HCT116 (cell line): ENCODE data around the gene ARAP1. TPM values are rescaled to one million over a fixed set of nuclear protein-coding genes. Genes with fewer than 3 reads are reported as not detected.

Experiments
- ATAC-seq: fragments of 200-7000 bp; cut with Tn5 transposase; 2 replicates; pipeline ENCODE4 v1.9.1; 2020; ENCODE audit warnings: mild to moderate bottlenecking, moderate library complexity
- BruUV-seq: library from RNA; stranded (reverse); fragments of 400-500 nt; replicated peaks from 2 replicates; lab custom pipeline; 2021; lab: Mats Ljungman, UMichigan
- CTCF ChIA-PET: fragments of 300-600 bp; sonication (Branson Sonifier 250); formaldehyde crosslinking; loops from one replicate; lab custom pipeline; 2021; ENCODE audit warnings: antibody characterized with exemption; lab: Charles Lee
- POLR2A ChIA-PET: fragments of 300-600, 350-600 bp; sonication (Branson Sonifier 250); formaldehyde crosslinking; loops from one replicate; lab custom pipeline; 2021; ENCODE audit warnings: antibody characterized with exemption; lab: Charles Lee
- RAD21 ChIA-PET, 2 experiments: fragments of 300-600 bp; sonication (Branson Sonifier 250); formaldehyde crosslinking; loops; one replicate each; lab custom pipeline; 2023; ENCODE audit warnings: low total read pairs in 2 of 2; ENCODE audit not compliant: uncharacterized antibody in 2 of 2, unreplicated experiment in 2 of 2, low non-redundant PET in 1 of 2; lab: Charles Lee
- DNase-seq: peaks from one replicate; pipeline ENCODE4 v3.0.0-alpha.2; 2010; ENCODE audit warnings: low read depth, low spot score
- H2AFZ ChIP-seq: fragments of 200-600 bp; shearing (Covaris generic), sonication (generic); 2 replicates; pipeline ENCODE4 v1.6.1; 2017; ENCODE audit warnings: low read depth, mixed run types, mixed read lengths, antibody characterized with exemption, low read length; ENCODE audit not compliant: poor library complexity, severe bottlenecking
- H3K27ac ChIP-seq: 2 replicates; pipeline ENCODE4 v1.5.1; 2012; ENCODE audit warnings: low read depth, low read length
- H3K27me3 ChIP-seq: fragments of 200-600 bp; sonication (generic); 2 replicates; pipeline ENCODE4 v1.6.1; 2016; ENCODE audit warnings: mixed run types, low read length, mixed read lengths; ENCODE audit not compliant: insufficient read depth
- H3K36me3 ChIP-seq, 2 experiments: fragments of 200-500 bp in 1 of 2; fragments of 200-600 bp in 1 of 2; sonication (Bioruptor generic) in 1 of 2; sonication (generic) in 1 of 2; 2 replicates each; pipeline versions ENCODE4 v1.5.1 to v1.6.1; 2014 to 2016; ENCODE audit warnings: low read length in 2 of 2, inconsistent platforms in 1 of 2, mixed read lengths in 1 of 2, mixed run types in 1 of 2; ENCODE audit not compliant: insufficient read depth in 2 of 2, control insufficient read depth in 1 of 2
- H3K4me1 ChIP-seq, 2 experiments: fragments of 200-600 bp in 1 of 2; sonication (generic) in 1 of 2; 2 replicates each; pipeline versions ENCODE4 v1.5.1 to v1.6.1; 2012 to 2017; ENCODE audit warnings: low read length in 2 of 2, inconsistent platforms in 1 of 2, mild to moderate bottlenecking in 1 of 2, mixed read lengths in 1 of 2, mixed run types in 1 of 2, moderate library complexity in 1 of 2; ENCODE audit not compliant: insufficient read depth in 2 of 2, control insufficient read depth in 1 of 2
- H3K4me2 ChIP-seq: fragments of 200-600 bp; sonication (generic); 2 replicates; pipeline ENCODE4 v1.6.1; 2017; ENCODE audit warnings: mixed run types, low read length, mixed read lengths
- H3K4me3 ChIP-seq, 2 experiments: fragments of 200-600 bp in 1 of 2; sonication (generic) in 1 of 2; replicated peaks in 1 of 2; 2 replicates each; pipeline ENCODE4 v1.5.1; 2011 to 2016; ENCODE audit warnings: low read length in 2 of 2, control low read depth in 1 of 2, low read depth in 1 of 2, mild to moderate bottlenecking in 1 of 2, mixed read lengths in 1 of 2, mixed run types in 1 of 2
- H3K79me2 ChIP-seq: fragments of 200-600 bp; sonication (generic); 2 replicates; pipeline ENCODE4 v1.6.1; 2017; ENCODE audit warnings: mild to moderate bottlenecking, mixed run types, low read length, moderate library complexity, mixed read lengths; ENCODE audit not compliant: insufficient read depth
- H3K9ac ChIP-seq: fragments of 200-600 bp; sonication (generic); 2 replicates; pipeline ENCODE4 v1.6.1; 2016; ENCODE audit warnings: low read length, mixed read lengths
- H3K9me2 ChIP-seq: fragments of 200-600 bp; sonication (generic), shearing (Covaris generic); 2 replicates; pipeline ENCODE4 v1.6.1; 2017; ENCODE audit warnings: mixed run types, mild to moderate bottlenecking, moderate library complexity; ENCODE audit not compliant: insufficient read depth
- H3K9me3 ChIP-seq, 2 experiments: fragments of 200-500 bp in 1 of 2; fragments of 200-600 bp in 1 of 2; sonication (Bioruptor generic) in 1 of 2; sonication (generic) in 1 of 2; 2 replicates each; pipeline ENCODE4 v1.6.1; 2014 to 2017; ENCODE audit warnings: low read length in 2 of 2, mixed read lengths in 2 of 2, inconsistent platforms in 1 of 2, low read depth in 1 of 2, mild to moderate bottlenecking in 1 of 2, mixed run types in 1 of 2, moderate library complexity in 1 of 2; ENCODE audit not compliant: control insufficient read depth in 1 of 2, insufficient read depth in 1 of 2
- H4K20me1 ChIP-seq: fragments of 200-600 bp; sonication (generic), shearing (Covaris generic); 2 replicates; pipeline ENCODE4 v1.6.1; 2017; ENCODE audit warnings: mixed run types, mild to moderate bottlenecking, moderate library complexity; ENCODE audit not compliant: insufficient read depth
- CEBPB ChIP-seq: IDR thresholded peaks from 2 replicates; pipeline ENCODE4 v1.6.1; 2012; ENCODE audit warnings: low read depth
- CTCF ChIP-seq, 3 experiments: fragments of 200-600 bp in 1 of 3; sonication (generic) in 1 of 3; IDR thresholded peaks in 2 of 3; conservative IDR thresholded peaks in 1 of 3; 2 replicates each; pipeline ENCODE4 v1.5.1; 2012 to 2017; ENCODE audit warnings: low read depth in 2 of 3, low read length in 2 of 3, antibody characterized with exemption in 1 of 3, borderline replicate concordance in 1 of 3, control low read depth in 1 of 3, mild to moderate bottlenecking in 1 of 3, mixed read lengths in 1 of 3, mixed run types in 1 of 3, moderate library complexity in 1 of 3; ENCODE audit not compliant: insufficient read depth in 1 of 3
- ELF1 ChIP-seq: IDR thresholded peaks from 2 replicates; pipeline ENCODE4 v1.6.1; 2012; ENCODE audit warnings: low read depth, borderline replicate concordance
- EZH2phosphoT487 ChIP-seq: fragments of 200-600 bp; IDR thresholded peaks from 2 replicates; pipeline ENCODE4 v1.6.1; 2018; ENCODE audit warnings: antibody characterized with exemption, borderline replicate concordance
- FOSL1 ChIP-seq: IDR thresholded peaks from 2 replicates; pipeline ENCODE4 v1.6.1; 2012; ENCODE audit warnings: low read depth
- JUND ChIP-seq: IDR thresholded peaks from 2 replicates; pipeline ENCODE4 v1.6.1; 2012
- MAX ChIP-seq: IDR thresholded peaks from 2 replicates; pipeline ENCODE4 v1.6.1; 2012
- POLR2A ChIP-seq: IDR thresholded peaks from 2 replicates; pipeline ENCODE4 v1.7.0; 2011; ENCODE audit warnings: borderline replicate concordance; ENCODE audit not compliant: insufficient read depth, insufficient read length; ENCODE audit errors: extremely low read depth
- REST ChIP-seq: IDR thresholded peaks from 2 replicates; pipeline ENCODE4 v1.6.1; 2012; ENCODE audit warnings: low read depth
- SIN3A ChIP-seq: IDR thresholded peaks from 2 replicates; pipeline ENCODE4 v1.6.1; 2012; ENCODE audit warnings: low read depth
- TCF7L2 ChIP-seq: IDR thresholded peaks from 2 replicates; pipeline ENCODE4 v1.7.0; 2011; ENCODE audit warnings: borderline replicate concordance, inconsistent platforms; ENCODE audit not compliant: insufficient read depth, insufficient read length; ENCODE audit errors: extremely low read depth
- YY1 ChIP-seq: IDR thresholded peaks from 2 replicates; pipeline ENCODE4 v1.6.1; 2011; ENCODE audit warnings: low read length, low read depth, moderate library complexity, mild to moderate bottlenecking; ENCODE audit not compliant: insufficient replicate concordance; ENCODE audit errors: extremely low read depth
- ZBTB33 ChIP-seq: IDR thresholded peaks from 2 replicates; pipeline ENCODE4 v1.6.1; 2011; ENCODE audit warnings: mild to moderate bottlenecking, low read length, moderate library complexity; ENCODE audit not compliant: insufficient replicate concordance; ENCODE audit errors: extremely low read depth
- ZFX ChIP-seq: fragments of 450-650 bp; IDR thresholded peaks from 2 replicates; pipeline ENCODE4 v1.6.1; 2017
- ZNF274 ChIP-seq: fragments of 200-500 bp; sonication (Bioruptor generic); IDR thresholded peaks from 2 replicates; pipeline ENCODE4 v1.6.1; 2014; ENCODE audit warnings: mild to moderate bottlenecking, low read depth, low read length, inconsistent platforms
- intact Hi-C: fragments of 100-400 bp; cut with micrococcal nuclease; formaldehyde crosslinking; loops from 2 replicates; pipeline ENCODE4 v1.10.0; 2022
- total RNA-seq: library from RNA; stranded (reverse); gene quantifications from one replicate; pipeline ENCODE4 v1.2.1, GENCODE V29; 2021; ENCODE audit not compliant: unreplicated experiment
- TF ChIP-seq, protein P1 (sequence below): IDR thresholded peaks from 2 replicates; pipeline ENCODE4 v1.6.1; 2012

ARAP1 gene
- total RNA-seq, 1 experiment from 2014 or later: 57.4 TPM

- RAD21 ChIA-PET: no interaction called here
- ATAC-seq: no peak
- no peak overlapping the region for H3K4me3 ChIP-seq
- H4K20me1 ChIP-seq: no peaks in the 10 kb centered on the region
- TF ChIP-seq CEBPB (no peak), ELF1 (no peak), YY1 (no peak), SIN3A (no peak), REST (no peak), CTCF (IDR thresholded peaks at IDR 0.05 in 2 of 3, conservative IDR thresholded peaks at IDR 0.05 in 1 of 3; ENCODE audit: borderline replicate concordance in 1 of 3, insufficient read depth in 1 of 3, low read depth in 2 of 3, low read length in 2 of 3) (no peak), FOSL1 (no peak), POLR2A (no peak), TCF7L2 (no peak), ZNF274 (no peak), MAX (no peak), JUND (no peak), EZH2phosphoT487 (no peak), ZFX (no peak), ZBTB33 (no peak)
- TF ChIP-seq, protein P1, sequence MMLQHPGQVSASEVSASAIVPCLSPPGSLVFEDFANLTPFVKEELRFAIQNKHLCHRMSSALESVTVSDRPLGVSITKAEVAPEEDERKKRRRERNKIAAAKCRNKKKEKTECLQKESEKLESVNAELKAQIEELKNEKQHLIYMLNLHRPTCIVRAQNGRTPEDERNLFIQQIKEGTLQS: no peak
- no peaks in the 10 kb centered on the region for H3K79me2 ChIP-seq
- DNase-seq: no peak
- intact Hi-C loops: no loop called here
- no peaks in the 10 kb centered on the region for H3K27me3 ChIP-seq
- no TSS peak for BruUV-seq
- no peaks in the 10 kb centered on the region for H3K36me3 ChIP-seq
- H3K4me1 ChIP-seq: no peaks in the 10 kb centered on the region
- no peaks in the 10 kb centered on the region for H3K9me3 ChIP-seq
- no peak overlapping the region for H3K27ac ChIP-seq
- H3K9me2 ChIP-seq: no peaks in the 10 kb centered on the region
- no peak overlapping the region for H3K4me2 ChIP-seq
- no peak overlapping the region for H3K9ac ChIP-seq
- POLR2A ChIA-PET: no interaction called here
- H2AFZ ChIP-seq: no peak overlapping the region
- CTCF ChIA-PET: no interaction called here
These were observed 10.6 kb upstream of the ARAP1 start for GRCh38 chr11:72762641-72763304.
